Measurements from ENCODE around the gene ATF7IP2. TPM values are rescaled to one million over a fixed set of nuclear protein-coding genes. Genes with fewer than 3 reads are reported as not detected.

The ATF7IP2 gene
- total RNA-seq, 1 donor from 2014 or later: 6.1 TPM

Other genes with a start within 250 kb of the ATF7IP2 start
- not detected in 2 replicates for gene GRIN2A, start 203.6 kb upstream of the ATF7IP2 start, total RNA-seq
- gene EMP2, start 194.5 kb downstream of the ATF7IP2 start, total RNA-seq: 16.7 and 19.8 TPM in 2 replicates